Measurements from ENCODE around the gene IQCB1.
"Not testable (repeated sequence)": the region's sequence is repeated elsewhere in the genome, so short reads cannot be mapped to it uniquely, and the experiment has no call there.

Gene IQCB1

DNA sequence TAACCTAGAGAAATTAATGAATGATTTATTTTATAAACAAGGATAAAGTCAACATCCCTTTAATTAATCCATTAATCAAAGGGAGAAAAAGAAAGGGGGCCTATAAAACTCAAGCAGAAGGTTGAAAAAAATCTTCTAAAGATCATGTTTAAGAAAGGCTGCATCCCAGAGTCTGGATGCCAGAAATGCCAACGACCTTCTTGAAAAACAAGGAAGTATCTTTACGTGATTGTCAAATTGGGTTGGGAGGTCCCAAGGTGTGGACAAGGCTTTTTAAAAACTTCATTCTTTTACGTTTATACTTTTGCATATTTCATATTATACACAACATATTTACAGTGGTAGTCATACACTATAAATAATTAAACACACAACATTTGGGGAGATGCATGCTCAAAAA is 86.9 kb downstream of the IQCB1 start:
- no peak for DNase-seq (ENCODE audit: low read depth in 2 of 2)

DNA sequence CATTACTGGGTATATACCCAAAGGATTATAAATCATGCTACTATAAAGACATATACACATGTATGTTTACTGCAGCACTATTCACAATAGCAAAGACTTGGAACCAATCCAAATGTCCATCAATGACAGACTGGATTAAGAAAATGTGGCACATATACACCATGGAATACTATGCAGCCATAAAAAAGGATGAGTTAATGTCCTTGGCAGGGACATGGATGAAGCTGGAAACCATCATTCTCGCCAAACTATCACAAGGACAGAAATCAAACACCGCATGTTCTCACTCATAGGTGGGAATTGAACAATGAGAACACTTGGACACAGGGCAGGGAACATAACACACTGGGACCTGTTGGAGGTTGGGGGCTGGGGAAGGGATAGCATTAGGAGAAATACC is 91.8 kb downstream of the IQCB1 start:
- not testable (repeated sequence) for DNase-seq (ENCODE audit: low read depth in 2 of 2)

GRCh38 chr3:121740896-121741295 is 94.0 kb downstream of the IQCB1 start:
- DNase-seq (ENCODE audit: low read depth in 2 of 2) = no peak

GRCh38 chr3:121739902-121740301 is 95.0 kb downstream of the IQCB1 start:
- DNase-seq (ENCODE audit: low read depth in 2 of 2) = no peak

DNA sequence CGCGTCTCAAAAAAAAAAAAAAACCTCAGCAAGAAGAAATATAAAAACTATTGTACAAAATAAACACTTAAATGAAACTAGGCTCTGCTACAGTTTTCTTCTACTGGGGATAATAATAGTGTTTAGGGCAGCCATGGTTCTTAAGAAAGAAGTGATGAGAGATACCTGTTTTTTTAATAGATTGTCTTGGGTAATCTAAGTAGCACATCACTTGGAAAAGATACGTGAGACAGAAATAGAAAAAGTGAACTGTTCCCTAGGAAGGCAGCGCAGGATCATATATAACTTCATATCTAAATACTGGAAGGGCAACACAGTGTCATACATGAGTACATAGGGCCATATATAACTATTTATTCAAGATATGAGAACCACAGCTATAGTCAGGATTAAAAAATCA is 97.2 kb downstream of the IQCB1 start:
- DNase-seq (ENCODE audit: low read depth in 2 of 2) = no peak

DNA sequence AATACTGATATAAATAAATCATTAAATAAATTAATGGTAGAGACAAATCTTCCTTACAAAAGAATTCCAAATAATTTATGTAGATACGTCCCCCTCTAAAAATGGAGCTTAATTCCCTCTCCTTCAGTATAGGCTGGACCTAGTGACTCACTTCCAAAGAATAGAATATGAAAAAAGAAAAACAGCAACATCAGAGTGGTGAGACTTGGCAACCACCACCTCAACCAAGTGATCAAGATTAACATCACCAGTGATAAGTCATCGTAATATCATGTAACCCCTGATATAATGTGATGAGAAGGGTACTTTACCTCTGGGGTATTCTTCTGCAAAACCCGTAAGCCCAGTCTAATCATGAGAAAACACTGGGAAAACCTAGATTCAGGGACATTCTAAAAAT is 98.7 kb downstream of the IQCB1 start:
- no peak for DNase-seq (ENCODE audit: low read depth in 2 of 2)

- no peak for DNase-seq (ENCODE audit: low read depth in 2 of 2)
Measured at GRCh38 chr3:121735047-121735696, 99.7 kb downstream of the IQCB1 start.

GRCh38 chr3:121730940-121731687 is 103.7 kb downstream of the IQCB1 start:
- no peak for DNase-seq (ENCODE audit: low read depth in 2 of 2)

DNA sequence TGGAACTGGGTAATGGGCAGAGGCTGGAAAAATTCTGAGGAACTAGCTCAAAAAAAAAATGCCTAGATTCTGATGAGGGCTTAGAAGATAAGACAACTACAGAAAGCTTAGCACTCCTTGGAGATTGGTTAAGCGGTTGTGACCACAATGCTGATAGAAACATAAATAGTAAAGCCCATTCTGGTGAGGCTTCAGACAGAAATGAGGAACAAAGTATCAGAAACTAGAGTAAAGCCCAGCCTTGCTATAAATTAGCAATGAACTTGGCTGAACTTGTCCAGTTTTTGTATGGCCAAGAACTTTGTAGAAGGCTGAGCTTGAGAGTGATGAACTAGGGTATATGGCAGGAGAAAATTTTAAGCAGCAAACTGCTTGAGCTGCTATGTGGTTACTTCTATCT is 110.7 kb downstream of the IQCB1 start:
- no peak for DNase-seq (ENCODE audit: low read depth in 2 of 2)

DNA sequence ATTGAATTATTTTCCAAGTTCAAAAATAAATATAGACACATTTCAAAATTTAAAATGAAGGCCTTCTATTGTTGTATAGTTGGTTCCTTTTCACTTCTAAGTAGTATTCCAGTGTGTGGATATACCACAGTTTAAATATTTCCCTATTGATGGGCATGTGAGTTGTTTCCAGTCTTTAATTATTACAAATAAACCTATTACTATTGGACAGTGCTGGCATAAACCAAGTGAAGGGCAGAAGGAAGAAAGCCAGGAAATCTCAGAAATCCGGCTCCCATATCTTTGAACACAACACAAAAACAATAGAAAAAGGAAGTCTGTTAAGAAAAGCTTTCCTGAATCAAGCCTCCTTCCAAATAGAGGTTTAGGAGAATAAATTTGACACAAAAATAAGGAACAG is 111.4 kb downstream of the IQCB1 start:
- no peak for DNase-seq (ENCODE audit: low read depth in 2 of 2)

- DNase-seq (ENCODE audit: low read depth in 2 of 2) = no peak
Measured at GRCh38 chr3:121722411-121722810, 112.4 kb downstream of the IQCB1 start.

GRCh38 chr3:121720163-121720562 is 114.7 kb downstream of the IQCB1 start:
- DNase-seq (ENCODE audit: low read depth in 2 of 2) = no peak
